NCI-H1105 (cell line): ENCODE measurements around the gene METRN.

Experiments
- DNase-seq: peaks from one replicate; lab custom pipeline; 2025; lab: John Stamatoyannopoulos, UW

Gene METRN

GRCh38 chr16:714558-715476 lies at the start of gene METRN:
Gene METRN (plus strand): TSS chr16:715118. CDS start chr16:715290, 172 bp downstream.
- peak; percentile 41 for DNase-seq

GRCh38 chr16:666572-666971 lies 48.3 kb upstream of the METRN start:
- no peak for DNase-seq

- DNase-seq: no peak
Measured at GRCh38 chr16:667113-667779, 47.7 kb upstream of the METRN start.

GRCh38 chr16:667780-668518 lies 47.0 kb upstream of the METRN start, which contains the start of gene RHOT2:
Gene RHOT2 (plus strand): TSS chr16:668132. CDS start chr16:668200, 68 bp downstream.
- peak; percentile 64 for DNase-seq

DNA sequence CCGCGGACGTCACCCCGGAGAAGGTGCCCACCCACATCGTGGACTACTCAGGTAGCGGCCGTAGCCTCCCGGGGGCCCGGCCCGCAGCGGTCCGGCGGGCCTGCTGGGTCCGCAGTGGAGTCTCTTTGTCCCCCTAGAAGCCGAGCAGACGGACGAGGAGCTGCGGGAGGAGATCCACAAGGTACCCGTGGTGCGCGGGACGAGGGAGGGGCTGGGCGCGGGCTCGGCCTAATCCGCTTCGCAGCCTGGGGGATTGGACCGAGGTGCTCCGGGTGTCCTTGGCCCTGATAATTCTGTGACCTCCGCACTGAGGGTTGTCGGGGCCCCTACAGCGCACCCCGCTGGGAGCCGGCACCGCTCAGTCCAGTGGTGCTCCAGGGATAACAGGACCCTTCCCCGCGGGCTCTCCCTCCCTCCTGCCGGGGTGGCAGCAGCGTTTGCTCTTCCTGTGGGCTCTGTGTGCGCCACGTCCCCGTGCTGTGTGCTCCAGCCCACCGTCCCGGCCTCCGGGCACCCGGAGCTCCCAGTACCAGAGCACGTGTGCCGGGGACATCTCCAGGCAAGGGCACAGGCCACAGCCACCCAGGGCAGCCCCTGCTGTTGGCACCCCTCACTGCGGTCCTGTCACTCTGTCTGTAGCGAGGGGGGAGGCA lies 46.3 kb upstream of the METRN start:
- DNase-seq: no peak

- no peak for DNase-seq
Measured at GRCh38 chr16:669666-670065, 45.3 kb upstream of the METRN start.

DNA sequence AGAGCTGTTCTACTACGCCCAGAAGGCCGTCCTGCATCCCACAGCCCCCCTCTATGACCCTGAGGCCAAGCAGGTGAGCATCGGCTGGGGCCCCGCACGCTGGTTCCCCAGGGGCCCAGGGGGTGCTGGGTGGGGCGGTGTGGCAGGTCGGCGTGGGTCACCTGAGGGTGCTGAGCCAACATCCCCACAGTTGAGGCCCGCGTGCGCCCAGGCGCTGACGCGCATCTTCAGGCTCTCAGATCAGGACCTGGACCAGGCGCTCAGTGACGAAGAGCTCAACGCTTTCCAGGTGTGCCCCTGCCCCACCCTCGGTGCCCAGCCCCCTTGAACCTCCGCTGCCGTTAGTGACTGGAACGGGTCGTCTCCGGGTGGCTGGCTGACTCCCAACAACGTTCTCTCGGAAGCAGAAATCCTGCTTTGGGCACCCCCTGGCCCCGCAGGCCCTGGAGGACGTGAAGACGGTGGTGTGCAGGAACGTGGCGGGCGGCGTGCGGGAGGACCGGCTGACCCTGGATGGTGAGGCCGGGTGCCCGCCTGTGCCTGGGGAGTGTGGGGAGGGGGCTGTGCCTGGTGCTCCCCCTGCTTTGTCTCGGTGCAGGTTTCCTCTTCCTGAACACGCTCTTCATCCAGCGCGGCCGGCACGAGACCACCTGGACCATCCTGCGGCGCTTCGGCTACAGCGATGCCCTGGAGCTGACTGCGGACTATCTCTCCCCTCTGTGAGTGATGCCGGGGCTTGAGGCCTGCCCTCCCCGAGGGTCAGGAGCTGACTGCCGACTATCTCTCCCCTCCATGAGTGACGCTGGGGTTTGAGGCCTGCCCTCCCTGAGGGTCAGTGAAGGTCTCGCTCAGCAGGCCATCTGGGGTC lies 44.2 kb upstream of the METRN start:
- DNase-seq: no peak

- no peak for DNase-seq
Measured at GRCh38 chr16:671353-672131, 43.4 kb upstream of the METRN start.

- DNase-seq: no peak
Measured at GRCh38 chr16:672371-672770, 42.5 kb upstream of the METRN start.

DNA sequence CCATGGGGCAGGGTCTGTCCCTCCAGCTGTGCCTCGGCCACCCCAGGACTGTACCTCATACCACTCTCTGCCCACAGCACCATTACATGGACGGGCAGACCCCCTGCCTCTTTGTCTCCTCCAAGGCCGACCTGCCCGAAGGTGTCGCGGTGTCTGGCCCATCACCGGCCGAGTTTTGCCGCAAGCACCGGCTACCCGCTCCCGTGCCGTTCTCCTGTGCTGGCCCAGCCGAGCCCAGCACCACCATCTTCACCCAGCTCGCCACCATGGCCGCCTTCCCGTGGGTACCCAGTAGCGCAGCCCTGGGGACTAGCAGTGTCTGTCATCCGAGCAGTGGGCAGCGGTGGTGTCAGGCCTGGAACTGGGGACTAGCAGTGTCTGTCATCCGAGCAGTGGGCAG lies 42.1 kb upstream of the METRN start:
- no peak for DNase-seq

GRCh38 chr16:673399-673991 lies 41.4 kb upstream of the METRN start:
- DNase-seq: no peak

DNA sequence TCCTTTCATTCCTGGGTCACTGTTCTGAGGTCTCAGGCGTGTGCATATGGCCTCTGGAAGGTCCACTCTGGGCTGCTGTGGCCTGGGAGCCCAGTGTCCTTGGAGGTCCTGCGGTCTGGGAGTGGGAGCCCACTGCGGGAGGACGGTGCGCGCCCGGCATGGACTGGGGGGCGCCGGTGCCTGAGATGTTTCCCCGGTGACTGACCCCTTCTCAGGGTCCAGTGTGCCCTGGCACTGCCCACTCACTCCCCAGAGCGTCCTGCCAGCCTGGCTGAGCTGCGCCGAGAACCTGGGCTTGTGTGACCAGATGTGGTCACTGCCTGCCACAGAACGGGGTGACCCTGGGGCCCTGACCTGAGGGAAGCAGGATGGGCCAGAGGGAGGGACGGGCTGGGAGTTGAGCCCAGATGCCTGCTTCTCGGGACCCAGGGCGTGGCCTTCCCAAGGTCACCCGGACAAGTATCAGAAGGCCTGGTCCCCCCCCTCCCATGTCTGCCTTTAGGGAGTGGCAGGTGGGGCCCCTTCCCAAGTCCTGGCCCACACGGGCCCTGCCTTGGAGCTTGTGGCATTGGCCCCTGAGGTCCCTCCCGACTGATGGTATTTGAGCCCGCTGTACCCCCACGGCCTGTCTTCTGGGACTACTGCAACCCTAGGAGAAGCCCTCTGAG lies 40.6 kb upstream of the METRN start:
- no peak for DNase-seq

DNA sequence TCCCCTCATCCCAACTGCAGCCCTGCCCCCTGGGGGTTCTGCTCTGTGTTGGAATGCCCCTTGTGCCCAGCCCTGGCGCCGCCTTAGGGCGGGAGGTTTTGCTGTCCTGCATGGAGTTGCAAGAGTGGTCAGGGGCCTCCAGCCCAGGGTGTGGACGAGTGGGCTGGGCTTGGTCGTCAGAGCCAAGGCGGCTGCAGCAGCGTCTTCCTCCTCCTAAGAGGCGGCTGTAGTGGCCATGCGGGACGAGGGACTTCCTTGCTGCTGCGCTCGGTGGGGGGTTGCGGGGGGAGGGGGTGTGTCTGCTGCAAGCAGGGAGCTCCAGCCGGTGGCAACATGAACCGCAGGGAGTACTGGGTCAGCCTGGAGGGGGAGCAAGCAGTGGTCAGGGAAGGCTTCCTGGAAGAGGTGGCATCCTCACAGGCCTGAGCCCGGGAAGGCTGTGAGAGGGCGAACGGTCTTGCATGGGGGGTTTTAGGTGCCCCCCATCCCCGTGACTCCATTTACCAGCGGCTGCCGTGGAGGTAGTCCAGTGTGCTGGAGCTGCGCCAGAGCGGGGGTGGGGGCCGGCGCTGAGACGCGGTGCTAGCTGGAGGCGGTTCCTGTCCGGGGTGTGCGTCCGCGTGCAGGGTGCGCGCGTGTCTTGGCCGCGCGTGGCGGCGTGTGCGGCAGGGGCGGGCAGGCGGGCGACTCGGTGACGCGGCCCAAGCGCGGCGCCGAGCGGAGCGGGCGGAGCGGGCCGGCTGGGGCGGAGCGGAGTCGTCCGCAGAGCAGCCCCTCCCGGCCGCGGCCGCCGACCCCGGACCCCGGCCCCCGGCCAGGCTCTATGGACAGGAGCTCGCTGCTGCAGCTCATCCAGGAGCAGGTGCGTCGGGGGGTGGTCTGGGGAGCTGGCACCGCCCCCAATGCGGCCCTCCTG lies 39.7 kb upstream of the METRN start, which contains the start of gene RHBDL1:
RHBDL1 (plus strand) TSS at position 704 of the 916 bp plus-strand sequence; CDS start at position 824, 120 bp downstream.
- DNase-seq: no peak

GRCh38 chr16:675884-676564 lies 38.9 kb upstream of the METRN start:
- no peak for DNase-seq

GRCh38 chr16:676565-676902 lies 38.4 kb upstream of the METRN start:
- no peak for DNase-seq

- DNase-seq: peak; percentile 78
Measured at GRCh38 chr16:676913-677312, 38.0 kb upstream of the METRN start.
